Mammary epithelial cell (primary cell): Measurements from ENCODE around the gene MFAP1.

ENCODE experiments used
- EZH2 ChIP-seq: IDR thresholded peaks from 2 replicates; pipeline ENCODE4 v1.6.1; 2012; ENCODE audit warnings: low read length, inconsistent platforms, borderline replicate concordance
- TF ChIP-seq, protein P1 (sequence below), 2 donors: IDR thresholded peaks in 1 of 2; conservative IDR thresholded peaks in 1 of 2; 2 replicates each; pipeline ENCODE4 v1.5.1; 2011 to 2012; ENCODE audit warnings: inconsistent platforms in 2 of 2, low read length in 2 of 2, mild to moderate bottlenecking in 2 of 2, control low read depth in 1 of 2, low read depth in 1 of 2; ENCODE audit not compliant: insufficient read depth in 1 of 2; ENCODE audit errors: extremely low read depth in 1 of 2

DNA sequence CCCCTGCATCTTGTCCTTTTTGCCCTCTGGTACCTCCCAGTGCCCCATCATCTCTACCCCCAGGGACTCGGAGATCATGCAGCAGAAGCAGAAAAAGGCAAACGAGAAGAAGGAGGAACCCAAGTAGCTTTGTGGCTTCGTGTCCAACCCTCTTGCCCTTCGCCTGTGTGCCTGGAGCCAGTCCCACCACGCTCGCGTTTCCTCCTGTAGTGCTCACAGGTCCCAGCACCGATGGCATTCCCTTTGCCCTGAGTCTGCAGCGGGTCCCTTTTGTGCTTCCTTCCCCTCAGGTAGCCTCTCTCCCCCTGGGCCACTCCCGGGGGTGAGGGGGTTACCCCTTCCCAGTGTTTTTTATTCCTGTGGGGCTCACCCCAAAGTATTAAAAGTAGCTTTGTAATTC is 30.8 kb downstream of the MFAP1 start:
- TF ChIP-seq, protein P1, sequence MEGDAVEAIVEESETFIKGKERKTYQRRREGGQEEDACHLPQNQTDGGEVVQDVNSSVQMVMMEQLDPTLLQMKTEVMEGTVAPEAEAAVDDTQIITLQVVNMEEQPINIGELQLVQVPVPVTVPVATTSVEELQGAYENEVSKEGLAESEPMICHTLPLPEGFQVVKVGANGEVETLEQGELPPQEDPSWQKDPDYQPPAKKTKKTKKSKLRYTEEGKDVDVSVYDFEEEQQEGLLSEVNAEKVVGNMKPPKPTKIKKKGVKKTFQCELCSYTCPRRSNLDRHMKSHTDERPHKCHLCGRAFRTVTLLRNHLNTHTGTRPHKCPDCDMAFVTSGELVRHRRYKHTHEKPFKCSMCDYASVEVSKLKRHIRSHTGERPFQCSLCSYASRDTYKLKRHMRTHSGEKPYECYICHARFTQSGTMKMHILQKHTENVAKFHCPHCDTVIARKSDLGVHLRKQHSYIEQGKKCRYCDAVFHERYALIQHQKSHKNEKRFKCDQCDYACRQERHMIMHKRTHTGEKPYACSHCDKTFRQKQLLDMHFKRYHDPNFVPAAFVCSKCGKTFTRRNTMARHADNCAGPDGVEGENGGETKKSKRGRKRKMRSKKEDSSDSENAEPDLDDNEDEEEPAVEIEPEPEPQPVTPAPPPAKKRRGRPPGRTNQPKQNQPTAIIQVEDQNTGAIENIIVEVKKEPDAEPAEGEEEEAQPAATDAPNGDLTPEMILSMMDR (conservative IDR thresholded peaks at IDR 0.05 in 1 of 2, IDR thresholded peaks at IDR 0.05 in 1 of 2; ENCODE audit: extremely low read depth in 1 of 2, insufficient read depth in 1 of 2, low read depth in 1 of 2, low read length in 2 of 2), result no peak
- no peak for TF ChIP-seq EZH2
